ENCODE results near the gene NOTCH1. TPM values are rescaled to one million over a fixed set of nuclear protein-coding genes. Genes with fewer than 3 reads are reported as not detected.

NOTCH1 gene
- total RNA-seq, 4 donors from 2014 or later = 19.6 to 35.4 (median 23.2) TPM

DNA sequence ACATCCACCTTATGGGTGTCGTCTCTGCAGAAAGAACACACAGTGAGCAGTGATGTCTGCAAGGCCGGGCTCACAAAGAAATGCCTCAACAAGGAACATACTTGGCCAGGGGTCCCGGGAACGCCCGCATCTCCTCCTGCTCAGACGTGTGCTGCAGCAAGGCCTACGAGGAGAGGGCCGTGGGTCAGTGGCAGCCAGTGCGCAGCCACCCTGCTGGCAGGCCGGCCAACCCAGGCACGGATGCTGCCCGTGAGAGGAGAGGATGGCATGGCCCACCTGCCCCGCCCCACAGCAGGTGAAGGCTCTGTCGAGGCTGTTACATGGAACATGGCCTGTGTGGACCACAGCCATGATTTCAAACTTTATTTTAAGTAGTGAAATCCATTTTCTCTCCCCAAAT, 82.3 kb downstream of the NOTCH1 start:
- Histone ChIP-seq H3K36me3 (peaks cover 90 to 95% of the 10 kb centered on the region in 2 donors), H3K9me3 (no peaks in the 10 kb centered on the region), H3K4me1 (no peaks in the 10 kb centered on the region), H3K4me3 (replicated peaks in 1 of 3) (no peak overlapping the region), H3K27me3 (no peaks in the 10 kb centered on the region), H3K27ac (no peak overlapping the region)
- 91 to 95% methylated on average over 12 to 14 of the region's 14 CpGs for WGBS, 2 donors
- intact Hi-C loops (cut with DNase I) = no loop called here
- TF ChIP-seq, protein P1, sequence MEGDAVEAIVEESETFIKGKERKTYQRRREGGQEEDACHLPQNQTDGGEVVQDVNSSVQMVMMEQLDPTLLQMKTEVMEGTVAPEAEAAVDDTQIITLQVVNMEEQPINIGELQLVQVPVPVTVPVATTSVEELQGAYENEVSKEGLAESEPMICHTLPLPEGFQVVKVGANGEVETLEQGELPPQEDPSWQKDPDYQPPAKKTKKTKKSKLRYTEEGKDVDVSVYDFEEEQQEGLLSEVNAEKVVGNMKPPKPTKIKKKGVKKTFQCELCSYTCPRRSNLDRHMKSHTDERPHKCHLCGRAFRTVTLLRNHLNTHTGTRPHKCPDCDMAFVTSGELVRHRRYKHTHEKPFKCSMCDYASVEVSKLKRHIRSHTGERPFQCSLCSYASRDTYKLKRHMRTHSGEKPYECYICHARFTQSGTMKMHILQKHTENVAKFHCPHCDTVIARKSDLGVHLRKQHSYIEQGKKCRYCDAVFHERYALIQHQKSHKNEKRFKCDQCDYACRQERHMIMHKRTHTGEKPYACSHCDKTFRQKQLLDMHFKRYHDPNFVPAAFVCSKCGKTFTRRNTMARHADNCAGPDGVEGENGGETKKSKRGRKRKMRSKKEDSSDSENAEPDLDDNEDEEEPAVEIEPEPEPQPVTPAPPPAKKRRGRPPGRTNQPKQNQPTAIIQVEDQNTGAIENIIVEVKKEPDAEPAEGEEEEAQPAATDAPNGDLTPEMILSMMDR (IDR thresholded peaks at IDR 0.05) = no peak
- no peak for TF ChIP-seq POLR2A (IDR thresholded peaks at IDR 0.05)
- no peak for DNase-seq

DNA sequence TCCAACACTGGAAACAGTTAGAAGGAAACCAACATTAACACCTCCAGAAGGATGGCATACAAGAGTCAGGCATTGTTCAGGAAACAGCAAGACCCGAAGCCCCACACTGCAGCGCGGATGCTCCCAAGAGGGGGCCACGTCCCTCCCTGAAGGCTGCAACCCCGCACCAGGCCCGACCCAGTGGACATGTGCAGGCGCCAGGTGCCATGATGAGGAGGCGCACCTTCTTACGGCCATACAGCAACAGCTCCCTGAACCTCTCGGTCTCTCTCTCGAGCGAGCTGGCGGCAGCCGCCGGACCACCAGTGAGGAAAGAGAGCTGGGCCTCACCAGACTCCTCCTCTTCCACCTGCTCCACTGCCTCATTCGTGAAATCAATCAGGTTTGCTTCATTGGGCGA, 83.2 kb downstream of the NOTCH1 start:
- H3K36me3 ChIP-seq = peaks cover 91 to 95% of the 10 kb centered on the region in 2 donors
- intact Hi-C loops (cut with DNase I) = no loop called here
- TF ChIP-seq POLR2A (IDR thresholded peaks at IDR 0.05) = no peak
- TF ChIP-seq, protein P1 (IDR thresholded peaks at IDR 0.05) = no peak
- H3K4me3 ChIP-seq (replicated peaks in 1 of 3) = no peak overlapping the region
- H3K9me3 ChIP-seq = no peaks in the 10 kb centered on the region
- H3K27ac ChIP-seq = no peak overlapping the region
- DNase-seq = no peak
- no peaks in the 10 kb centered on the region for H3K4me1 ChIP-seq
- H3K27me3 ChIP-seq = no peaks in the 10 kb centered on the region
- WGBS, 2 donors = 94 to 95% methylated on average over 11 to 17 of the region's 17 CpGs

DNA sequence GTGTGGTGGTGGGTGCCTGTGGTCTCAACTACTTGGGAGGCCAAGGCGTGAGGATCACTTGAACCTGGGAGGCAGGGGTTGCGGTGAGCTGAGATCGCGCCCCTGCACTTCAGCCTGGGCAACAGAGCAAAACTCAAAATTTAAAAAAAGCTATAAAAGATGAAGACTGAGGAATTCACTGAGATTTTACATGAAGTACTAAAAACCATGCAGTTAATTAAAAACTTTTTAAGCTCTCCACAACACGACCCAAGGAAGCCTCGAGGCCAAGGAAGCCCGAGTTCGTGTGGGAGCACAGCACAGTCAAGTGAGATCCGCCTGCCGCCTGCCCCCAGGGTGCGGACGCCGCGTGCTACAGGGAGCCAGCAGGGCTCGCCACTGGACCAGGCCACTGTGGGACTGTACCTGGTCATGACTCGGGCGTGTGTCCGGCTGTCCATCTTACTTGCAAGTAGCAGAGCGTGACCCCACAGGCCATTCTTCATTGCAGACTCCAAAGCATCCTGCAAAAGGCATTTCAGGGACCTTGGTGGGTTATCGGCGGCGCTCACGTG, 85.0 kb downstream of the NOTCH1 start:
- Histone ChIP-seq H3K9me3 (no peaks in the 10 kb centered on the region), H3K27ac (no peak overlapping the region), H3K27me3 (no peaks in the 10 kb centered on the region), H3K4me3 (replicated peaks in 1 of 3) (no peak overlapping the region), H3K36me3 (peaks cover 95% of the 10 kb centered on the region in 2 donors), H3K4me1 (no peaks in the 10 kb centered on the region)
- intact Hi-C loops (cut with DNase I) = no loop called here
- no peak for DNase-seq
- WGBS, 2 donors = 95 to 96% methylated on average over 22 to 23 of the region's 23 CpGs
- TF ChIP-seq, protein P1 (IDR thresholded peaks at IDR 0.05) = no peak
- TF ChIP-seq POLR2A (IDR thresholded peaks at IDR 0.05) = no peak

DNA sequence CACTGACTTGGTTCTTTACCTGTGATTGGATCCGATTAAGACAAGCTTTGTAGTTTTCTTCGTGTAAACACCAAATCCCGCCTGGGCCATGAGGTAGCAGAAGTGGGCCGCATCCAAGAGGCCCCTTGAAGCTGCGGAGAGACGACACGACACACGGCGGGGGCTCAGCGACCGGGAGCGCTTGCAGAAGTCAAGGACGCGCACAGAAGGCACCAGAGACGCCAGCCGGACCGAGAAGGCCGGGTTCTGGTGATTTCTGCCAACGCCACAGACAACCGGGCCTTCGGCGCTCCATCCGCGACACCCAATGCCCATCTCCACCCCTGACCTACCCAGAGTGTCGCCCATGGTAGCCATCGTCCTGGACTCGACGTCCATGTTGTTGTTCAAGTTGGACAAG, 86.4 kb downstream of the NOTCH1 start:
- Histone ChIP-seq H3K27ac (no peak overlapping the region), H3K9me3 (no peaks in the 10 kb centered on the region), H3K4me1 (no peaks in the 10 kb centered on the region), H3K27me3 (no peaks in the 10 kb centered on the region), H3K36me3 (peaks cover 95% of the 10 kb centered on the region in 2 donors), H3K4me3 (replicated peaks in 1 of 3) (no peak overlapping the region)
- intact Hi-C loops (cut with DNase I) = no loop called here
- DNase-seq = no peak
- 93 to 97% methylated on average over 24 to 28 of the region's 28 CpGs for WGBS, 2 donors
- TF ChIP-seq POLR2A (IDR thresholded peaks at IDR 0.05) = no peak
- TF ChIP-seq, protein P1 (IDR thresholded peaks at IDR 0.05) = no peak

DNA sequence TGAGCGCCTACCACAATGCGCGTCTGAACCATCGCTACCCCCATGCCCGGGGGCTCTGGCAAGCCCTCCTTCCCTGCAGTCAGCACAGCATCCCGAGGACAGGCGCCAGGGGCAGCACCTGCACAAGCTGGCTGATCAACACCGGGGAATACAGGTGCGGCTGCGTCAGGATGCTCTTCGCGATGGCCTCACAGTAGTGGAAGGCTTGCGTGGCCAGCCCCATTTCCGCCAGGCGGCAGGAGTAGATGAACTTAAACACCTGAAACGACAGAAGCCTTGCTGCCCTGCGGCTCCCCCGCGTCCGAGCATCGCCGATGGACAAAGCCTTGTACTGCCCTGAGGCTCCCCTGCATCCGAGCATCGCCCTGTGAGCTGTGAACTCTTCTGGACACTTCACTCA, 88.5 kb downstream of the NOTCH1 start:
- Histone ChIP-seq H3K27me3 (no peaks in the 10 kb centered on the region), H3K27ac (no peak overlapping the region), H3K9me3 (no peaks in the 10 kb centered on the region), H3K4me1 (no peaks in the 10 kb centered on the region), H3K36me3 (peaks cover 85 to 88% of the 10 kb centered on the region in 2 donors), H3K4me3 (replicated peaks in 1 of 3) (no peak overlapping the region)
- no peak for DNase-seq
- intact Hi-C loops (cut with DNase I) = no loop called here
- TF ChIP-seq POLR2A (IDR thresholded peaks at IDR 0.05) = no peak
- TF ChIP-seq, protein P1 (IDR thresholded peaks at IDR 0.05) = no peak
- 94 to 96% methylated on average over 12 to 24 of the region's 24 CpGs for whole genome bisulfite sequencing, 2 donors

Data from thyroid gland (tissue), 4 donors.